H1 (cell line): ENCODE data around the gene SOSTDC1. TPM values are rescaled to one million over a fixed set of nuclear protein-coding genes. Genes with fewer than 3 reads are reported as not detected.

Experiments used
- CTCF ChIA-PET: fragments of 300-600 bp; sonication (Branson Sonifier 250); formaldehyde crosslinking; loops from one replicate; lab custom pipeline; 2021; ENCODE audit not compliant: partially characterized antibody; lab: Charles Lee
- POLR2A ChIA-PET: fragments of 300-600 bp; sonication (Branson Sonifier 250); formaldehyde crosslinking; loops from one replicate; lab custom pipeline; 2021; ENCODE audit warnings: inconsistent platforms; ENCODE audit not compliant: partially characterized antibody; lab: Charles Lee
- DNase-seq, 2 experiments: peaks; one replicate each; pipeline versions ENCODE4 v3.0.0 to v3.0.0-alpha.2; 2010 to 2022; ENCODE audit warnings: low spot score in 2 of 2, low read depth in 1 of 2, mixed read lengths in 1 of 2
- FAIRE-seq: peaks from 2 replicates; lab custom pipeline; 2011; peaks lifted over from hg19 to GRCh38; lab: Jason Lieb, UNC
- H2AFZ ChIP-seq: 2 replicates; pipeline ENCODE4 v1.8.1; 2012; ENCODE audit warnings: low read length, inconsistent platforms
- H2AK5ac ChIP-seq: 2 replicates; pipeline ENCODE4 v1.6.1; 2013; ENCODE audit warnings: low read depth, low read length
- H2BK120ac ChIP-seq: replicated peaks from 2 replicates; pipeline ENCODE3; 2013; ENCODE audit warnings: low read depth, low read length, inconsistent platforms
- H2BK12ac ChIP-seq: 2 replicates; pipeline ENCODE4 v1.6.1; 2013; ENCODE audit warnings: low read depth, low read length
- H2BK15ac ChIP-seq: 2 replicates; pipeline ENCODE4 v1.6.1; 2013; ENCODE audit warnings: low read length
- H2BK20ac ChIP-seq: 2 replicates; pipeline ENCODE4 v1.6.1; 2013; ENCODE audit warnings: low read length
- H2BK5ac ChIP-seq: 2 replicates; pipeline ENCODE4 v1.6.1; 2013; ENCODE audit warnings: low read depth, low read length
- H3K14ac ChIP-seq: 2 replicates; pipeline ENCODE4 v1.6.1; 2013; ENCODE audit warnings: inconsistent platforms; ENCODE audit not compliant: insufficient read length
- H3K18ac ChIP-seq: 2 replicates; pipeline ENCODE4 v1.6.1; 2013; ENCODE audit warnings: low read length; ENCODE audit errors: extremely low read depth
- H3K23ac ChIP-seq: 2 replicates; pipeline ENCODE4 v1.6.1; 2013; ENCODE audit warnings: inconsistent platforms; ENCODE audit not compliant: insufficient read length
- H3K23me2 ChIP-seq: 2 replicates; pipeline ENCODE4 v1.6.1; 2013; ENCODE audit warnings: low read depth, low read length
- H3K27ac ChIP-seq: 2 replicates; pipeline ENCODE4 v1.6.1; 2011; ENCODE audit warnings: low read depth, low read length, inconsistent platforms
- H3K27me3 ChIP-seq, 4 experiments: replicated peaks in 1 of 4; 1 replicate in 1 of 4; 2 replicates in 3 of 4; pipeline versions ENCODE4 v1.6.1 to v1.8.1; 2011 to 2013; ENCODE audit warnings: low read length in 3 of 4, mild to moderate bottlenecking in 3 of 4, inconsistent platforms in 2 of 4, mixed read lengths in 2 of 4, moderate library complexity in 1 of 4; ENCODE audit not compliant: control insufficient read depth in 3 of 4, insufficient read depth in 3 of 4; ENCODE audit errors: extremely low read depth in 1 of 4
- H3K36me3 ChIP-seq, 4 experiments: 2 replicates each; pipeline versions ENCODE4 v1.6.1 to v1.8.1; 2011 to 2013; ENCODE audit warnings: mild to moderate bottlenecking in 4 of 4, low read length in 3 of 4, moderate library complexity in 2 of 4, control low read depth in 1 of 4, inconsistent platforms in 1 of 4; ENCODE audit not compliant: insufficient read depth in 4 of 4, control insufficient read depth in 2 of 4
- H3K4ac ChIP-seq: replicated peaks from 2 replicates; pipeline ENCODE3; 2013; ENCODE audit warnings: low read length, low read depth, mixed read lengths, inconsistent platforms; ENCODE audit not compliant: insufficient read length
- H3K4me1 ChIP-seq, 4 experiments: replicated peaks in 1 of 4; 1 replicate in 1 of 4; 2 replicates in 3 of 4; pipeline versions ENCODE4 v1.6.1 to v1.8.1; 2011 to 2013; ENCODE audit warnings: low read length in 3 of 4, inconsistent platforms in 2 of 4, mixed read lengths in 1 of 4; ENCODE audit not compliant: insufficient read depth in 4 of 4, control insufficient read depth in 3 of 4
- H3K4me2 ChIP-seq, 2 experiments: 2 replicates each; pipeline versions ENCODE4 v1.6.1 to v1.8.1; 2011 to 2013; ENCODE audit warnings: low read depth in 2 of 2, low read length in 2 of 2, control low read depth in 1 of 2, inconsistent platforms in 1 of 2, mild to moderate bottlenecking in 1 of 2; ENCODE audit not compliant: insufficient read depth in 1 of 2
- H3K4me3 ChIP-seq, 4 experiments: fragments of 200-600, 300-600 bp in 1 of 4; sonication (generic), shearing (Covaris generic), sonication (Bioruptor Twin) in 1 of 4; 2 replicates each; pipeline versions ENCODE4 v1.5.1 to v1.8.1; 2011 to 2016; ENCODE audit warnings: low read length in 4 of 4, low read depth in 3 of 4, control low read depth in 2 of 4, inconsistent platforms in 2 of 4, mild to moderate bottlenecking in 2 of 4, mixed read lengths in 1 of 4, moderate library complexity in 1 of 4; ENCODE audit not compliant: insufficient read depth in 2 of 4; ENCODE audit errors: extremely low read depth in 1 of 4
- H3K56ac ChIP-seq: replicated peaks from 2 replicates; pipeline ENCODE3; 2013; ENCODE audit warnings: low read depth, mild to moderate bottlenecking, mixed read lengths, low read length, inconsistent platforms; ENCODE audit not compliant: insufficient read length
- H3K79me1 ChIP-seq: 2 replicates; pipeline ENCODE4 v1.6.1; 2013; ENCODE audit warnings: low read depth, low read length, control low read depth
- H3K79me2 ChIP-seq, 2 experiments: 2 replicates each; pipeline versions ENCODE4 v1.6.1 to v1.8.1; 2012 to 2013; ENCODE audit warnings: low read length in 2 of 2, mild to moderate bottlenecking in 2 of 2, inconsistent platforms in 1 of 2; ENCODE audit not compliant: insufficient read depth in 2 of 2, control insufficient read depth in 1 of 2
- H3K9ac ChIP-seq, 4 experiments: replicated peaks in 1 of 4; 1 replicate in 1 of 4; 2 replicates in 3 of 4; pipeline versions ENCODE4 v1.6.1 to v1.8.1; 2011 to 2013; ENCODE audit warnings: low read depth in 3 of 4, low read length in 3 of 4, control low read depth in 2 of 4, mild to moderate bottlenecking in 2 of 4, moderate library complexity in 2 of 4, inconsistent platforms in 1 of 4; ENCODE audit errors: extremely low read depth in 1 of 4
- H3K9me3 ChIP-seq, 2 experiments: 2 replicates each; pipeline versions ENCODE4 v1.6.1 to v1.8.1; 2012 to 2013; ENCODE audit warnings: mild to moderate bottlenecking in 2 of 2, moderate library complexity in 2 of 2, control low read depth in 1 of 2, inconsistent platforms in 1 of 2, low read depth in 1 of 2, low read length in 1 of 2, mixed read lengths in 1 of 2; ENCODE audit not compliant: insufficient read depth in 2 of 2
- H4K20me1 ChIP-seq, 2 experiments: replicated peaks in 1 of 2; 2 replicates each; pipeline versions ENCODE3 to v1.8.1; 2011 to 2013; ENCODE audit warnings: inconsistent platforms in 2 of 2, low read length in 2 of 2, mild to moderate bottlenecking in 1 of 2; ENCODE audit not compliant: insufficient read depth in 2 of 2, control insufficient read depth in 1 of 2
- H4K5ac ChIP-seq: 2 replicates; pipeline ENCODE4 v1.6.1; 2013; ENCODE audit warnings: low read length, low read depth, mixed read lengths, inconsistent platforms; ENCODE audit not compliant: insufficient read length
- H4K8ac ChIP-seq: 2 replicates; pipeline ENCODE4 v1.8.0; 2013; ENCODE audit warnings: mild to moderate bottlenecking, moderate library complexity, low read length, inconsistent platforms; ENCODE audit not compliant: insufficient read depth; ENCODE audit errors: extremely low read depth
- H4K91ac ChIP-seq: replicated peaks from 2 replicates; pipeline ENCODE3; 2013; ENCODE audit warnings: low read length, mixed read lengths, inconsistent platforms; ENCODE audit not compliant: insufficient read length
- EP300 ChIP-seq, 2 experiments: IDR thresholded peaks; 1 replicate in 1 of 2; 2 replicates in 1 of 2; pipeline ENCODE4 v1.6.1; 2011 to 2012; ENCODE audit warnings: low read depth in 2 of 2, low read length in 2 of 2, mild to moderate bottlenecking in 2 of 2, borderline replicate concordance in 1 of 2, inconsistent platforms in 1 of 2, moderate library complexity in 1 of 2
- HDAC6 ChIP-seq: IDR thresholded peaks from one replicate; pipeline ENCODE4 v1.7.1; 2012; ENCODE audit warnings: low read depth, mild to moderate bottlenecking, inconsistent platforms, low read length, moderate library complexity
- JUND ChIP-seq: IDR thresholded peaks from 2 replicates; pipeline ENCODE4 v1.6.1; 2011; ENCODE audit warnings: mild to moderate bottlenecking, improper control_type of control experiment, low read length
- KDM4A ChIP-seq: IDR thresholded peaks from one replicate; pipeline ENCODE4 v1.7.1; 2012; ENCODE audit warnings: low read depth, mild to moderate bottlenecking, moderate library complexity, low read length, inconsistent platforms; ENCODE audit not compliant: severe bottlenecking
- RFX5 ChIP-seq: IDR thresholded peaks from 2 replicates; pipeline ENCODE4 v1.6.1; 2011; ENCODE audit warnings: low read depth, low read length, improper control_type of control experiment, borderline replicate concordance
- RXRA ChIP-seq: IDR thresholded peaks from 2 replicates; pipeline ENCODE4 v1.6.1; 2011; ENCODE audit warnings: low read depth, mild to moderate bottlenecking, low read length, moderate library complexity; ENCODE audit not compliant: insufficient read depth
- TEAD4 ChIP-seq: IDR thresholded peaks from 2 replicates; pipeline ENCODE4 v1.6.1; 2012; ENCODE audit warnings: low read depth, low read length, inconsistent platforms, mixed read lengths
- USF2 ChIP-seq: IDR thresholded peaks from 2 replicates; pipeline ENCODE4 v1.6.1; 2011; ENCODE audit warnings: low read length, improper control_type of control experiment
- YY1 ChIP-seq: IDR thresholded peaks from 2 replicates; pipeline ENCODE4 v1.6.1; 2011; ENCODE audit warnings: low read depth, mild to moderate bottlenecking, low read length
- WGBS, 2 experiments: shearing (Covaris generic) in 1 of 2; methylation state at CpG; one replicate each; pipeline versions ENCODE4 v1.1.6 to v1.1.7; 2013 to 2015; ENCODE audit warnings: low lambda C conversion rate in 2 of 2, mixed read lengths in 2 of 2, inconsistent platforms in 1 of 2, low coverage in 1 of 2, missing lambda C conversion rate in 1 of 2; ENCODE audit not compliant: insufficient replicate concordance in 2 of 2, insufficient coverage in 1 of 2, insufficient read length in 1 of 2; ENCODE audit errors: extremely low coverage in 1 of 2, missing lambda C conversion rate in 1 of 2; 5-methylcytosine and 5-hydroxymethylcytosine counted together
- polyA plus RNA-seq, 7 experiments: library from polyadenylated mRNA; depleted of rRNA in 3 of 7; stranded (reverse) in 5 of 7; unstranded in 2 of 7; fragments of >200 nt in 5 of 7; fragments of 200-250 nt in 2 of 7; gene quantifications; 1 replicate in 5 of 7; 2 replicates in 1 of 7; 4 replicates in 1 of 7; pipeline versions ENCODE4 v1.2.1 to v1.2.3, GENCODE V29; 2011 to 2013; ENCODE audit warnings: missing spikeins in 2 of 7, mixed read lengths in 2 of 7
- total RNA-seq: library from RNA; stranded (reverse); fragmentation: NEBNext Ultra II Directional; extraction: Animal tissue kit (Norgen Biotek cat#: 25700); gene quantifications from 2 replicates; pipeline ENCODE4 v1.2.1, GENCODE V29; 2021
- TF ChIP-seq, protein P1 (sequence below), 3 experiments: IDR thresholded peaks; 1 replicate in 2 of 3; 2 replicates in 1 of 3; pipeline versions ENCODE4 v1.5.1 to v1.6.1; 2011; ENCODE audit warnings: low read length in 3 of 3, mild to moderate bottlenecking in 3 of 3, inconsistent platforms in 2 of 3, low read depth in 1 of 3, moderate library complexity in 1 of 3; ENCODE audit not compliant: insufficient read depth in 1 of 3; ENCODE audit errors: control extremely low read depth in 1 of 3

SOSTDC1 gene
- total and polyA plus RNA-seq, 2 of the 8 experiments (the other 6 are each of a cell fraction or from before 2014, with no cell fraction given), result 0.35 to 0.79 TPM

DNA sequence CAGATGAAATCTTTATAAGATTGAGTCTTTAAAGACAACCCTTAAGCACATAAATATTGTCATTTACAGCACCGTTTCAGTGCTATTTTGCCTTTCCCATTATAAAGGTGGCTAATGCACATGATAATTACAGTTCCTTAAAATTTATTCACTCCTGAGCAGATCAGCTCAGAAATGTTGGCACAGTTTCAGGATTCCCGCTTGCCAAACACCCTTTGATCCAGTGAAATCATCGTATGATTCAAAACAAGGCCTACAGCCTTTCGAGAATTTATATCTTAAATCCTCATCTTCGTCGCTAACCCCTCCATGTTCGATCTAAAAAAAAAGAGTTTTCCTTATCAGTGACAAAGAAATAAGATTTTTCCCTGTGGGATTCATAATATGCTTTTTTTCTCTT lies 14.1 kb upstream of the SOSTDC1 start:
- no peak overlapping the region for H2BK12ac ChIP-seq
- H3K9me3 ChIP-seq, result no peaks in the 10 kb centered on the region
- no peak overlapping the region for H2BK5ac ChIP-seq
- H2AFZ ChIP-seq, result no peak overlapping the region
- no peaks in the 10 kb centered on the region for H3K23me2 ChIP-seq
- H4K5ac ChIP-seq, result no peak overlapping the region
- H4K8ac ChIP-seq, result no peak overlapping the region
- CTCF ChIA-PET, result interaction anchor here (0.9 to 1.4 kb wide), 3 partner anchors 11 to 85 kb away, joined by 3 read pairs; no protein-coding TSS in a partner anchor
- no peak overlapping the region for H3K4me2 ChIP-seq
- no peak overlapping the region for H3K4me3 ChIP-seq
- no peak overlapping the region for H3K14ac ChIP-seq
- no peak overlapping the region for H3K18ac ChIP-seq
- no peak overlapping the region for H2AK5ac ChIP-seq
- 96% methylated on average over 7 of the region's 7 CpGs; no CpG with 5 or more reads in 1 of the 2 experiments for WGBS, 2 experiments
- H4K20me1 ChIP-seq, result no peaks in the 10 kb centered on the region
- H3K79me1 ChIP-seq, result no peaks in the 10 kb centered on the region
- FAIRE-seq, result no peak
- no peaks in the 10 kb centered on the region for H3K79me2 ChIP-seq
- no peaks in the 10 kb centered on the region for H3K36me3 ChIP-seq
- no peak overlapping the region for H2BK15ac ChIP-seq
- no peak overlapping the region for H3K56ac ChIP-seq
- no peak overlapping the region for H2BK120ac ChIP-seq
- no peak overlapping the region for H3K4ac ChIP-seq
- no peaks in the 10 kb centered on the region for H3K27me3 ChIP-seq
- no peak overlapping the region for H2BK20ac ChIP-seq
- H4K91ac ChIP-seq, result no peak overlapping the region
- H3K9ac ChIP-seq, result no peak overlapping the region
- POLR2A ChIA-PET, result no interaction called here
- no peak overlapping the region for H3K23ac ChIP-seq
- no peak overlapping the region for H3K27ac ChIP-seq
- H3K4me1 ChIP-seq, result peaks cover 0 to 3% (median 1%) of the 10 kb centered on the region in 4 experiments; a peak in 2 of 7 replicates
- no peak for DNase-seq
- TF ChIP-seq JUND (no peak), RXRA (no peak), YY1 (no peak), RFX5 (no peak), HDAC6 (no peak), USF2 (no peak), TEAD4 (no peak), KDM4A (no peak), EP300 (IDR thresholded peaks at IDR 0.05; ENCODE audit: borderline replicate concordance in 1 of 2, low read depth in 2 of 2, low read length in 2 of 2) (no peak)
- TF ChIP-seq, protein P1, sequence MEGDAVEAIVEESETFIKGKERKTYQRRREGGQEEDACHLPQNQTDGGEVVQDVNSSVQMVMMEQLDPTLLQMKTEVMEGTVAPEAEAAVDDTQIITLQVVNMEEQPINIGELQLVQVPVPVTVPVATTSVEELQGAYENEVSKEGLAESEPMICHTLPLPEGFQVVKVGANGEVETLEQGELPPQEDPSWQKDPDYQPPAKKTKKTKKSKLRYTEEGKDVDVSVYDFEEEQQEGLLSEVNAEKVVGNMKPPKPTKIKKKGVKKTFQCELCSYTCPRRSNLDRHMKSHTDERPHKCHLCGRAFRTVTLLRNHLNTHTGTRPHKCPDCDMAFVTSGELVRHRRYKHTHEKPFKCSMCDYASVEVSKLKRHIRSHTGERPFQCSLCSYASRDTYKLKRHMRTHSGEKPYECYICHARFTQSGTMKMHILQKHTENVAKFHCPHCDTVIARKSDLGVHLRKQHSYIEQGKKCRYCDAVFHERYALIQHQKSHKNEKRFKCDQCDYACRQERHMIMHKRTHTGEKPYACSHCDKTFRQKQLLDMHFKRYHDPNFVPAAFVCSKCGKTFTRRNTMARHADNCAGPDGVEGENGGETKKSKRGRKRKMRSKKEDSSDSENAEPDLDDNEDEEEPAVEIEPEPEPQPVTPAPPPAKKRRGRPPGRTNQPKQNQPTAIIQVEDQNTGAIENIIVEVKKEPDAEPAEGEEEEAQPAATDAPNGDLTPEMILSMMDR (IDR thresholded peaks at IDR 0.05; ENCODE audit: control extremely low read depth in 1 of 3, insufficient read depth in 1 of 3, low read depth in 1 of 3, low read length in 3 of 3), result no peak
